T follicular helper cell (primary cell): Measurements from ENCODE around the gene SFMBT2.
"Not testable (repeated sequence)": the region's sequence is repeated elsewhere in the genome, so short reads cannot be mapped to it uniquely, and the experiment has no call there.

ENCODE experiments used
- DNase-seq: peaks from one replicate; pipeline ENCODE4 v3.0.0-alpha.2; 2020; ENCODE audit warnings: low read depth

The SFMBT2 gene

DNA sequence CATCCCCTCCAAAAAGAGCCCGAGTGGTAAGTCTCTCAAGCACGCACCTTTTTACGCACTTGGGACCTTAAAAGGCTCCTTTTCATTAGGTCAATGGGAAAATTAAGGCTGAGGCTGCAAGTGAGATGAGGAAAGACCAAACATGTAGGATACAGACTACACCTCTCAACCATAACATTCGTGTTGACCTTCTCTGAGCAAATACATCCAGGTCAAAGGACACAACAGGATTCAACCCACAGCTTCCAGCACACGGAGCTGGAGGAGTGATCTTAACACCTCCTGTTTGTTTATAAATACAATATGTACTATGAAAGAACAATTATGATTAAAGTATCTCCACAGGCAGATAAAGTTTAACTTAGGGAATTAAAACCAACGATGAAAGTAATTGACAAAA lies 9.7 kb downstream of the SFMBT2 start:
- no peak for DNase-seq

DNA sequence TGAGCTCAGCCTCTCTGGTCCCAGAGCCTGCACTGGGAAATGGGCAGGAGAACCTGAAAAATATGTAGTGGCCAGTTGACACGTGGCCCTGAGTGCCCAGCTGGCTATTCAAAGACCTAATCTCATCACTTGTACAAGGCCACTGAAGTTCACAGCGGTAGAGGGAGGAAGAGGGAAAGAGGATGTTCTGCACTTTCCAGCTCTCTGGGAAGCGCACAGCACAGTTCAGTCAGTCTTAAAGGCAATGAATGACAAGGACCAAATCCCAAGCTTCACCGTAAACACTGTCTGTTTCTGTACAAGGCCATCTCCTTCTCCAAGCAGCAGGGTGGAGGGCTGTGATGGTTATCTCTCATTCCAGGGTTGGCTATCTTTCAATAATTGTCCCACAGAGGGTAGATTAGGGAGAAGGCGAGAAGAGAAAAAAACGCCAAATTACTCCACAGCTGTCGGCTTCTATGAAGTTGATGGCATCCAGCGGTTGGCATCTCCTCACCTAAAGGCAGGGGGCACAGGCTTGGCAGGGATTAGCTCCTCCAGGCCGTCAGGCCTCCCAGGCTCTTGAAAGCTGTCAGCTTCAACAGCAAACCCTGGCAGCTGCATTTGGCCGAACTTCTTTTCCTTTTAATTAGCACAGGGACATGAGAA lies 10.6 kb downstream of the SFMBT2 start:
- DNase-seq = no peak

DNA sequence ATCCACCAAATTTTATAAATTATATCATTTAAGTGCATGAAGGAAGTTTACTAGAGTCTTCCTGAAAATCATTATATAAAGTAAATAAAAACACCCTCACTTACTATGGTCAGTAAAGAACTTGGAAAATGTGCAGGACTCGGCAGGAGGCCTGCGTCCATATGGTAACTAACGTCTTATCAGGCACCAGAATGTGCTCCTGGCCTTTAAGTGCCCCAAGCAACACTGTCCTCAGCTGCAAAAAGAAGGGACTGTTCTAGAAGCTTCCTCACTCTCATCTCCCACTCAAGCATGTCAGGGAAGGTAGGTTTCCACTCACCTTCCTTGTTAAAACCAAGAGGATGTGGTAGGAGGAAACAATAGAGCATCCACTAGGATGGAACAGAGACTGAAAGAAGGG lies 11.3 kb downstream of the SFMBT2 start:
- DNase-seq = no peak

DNA sequence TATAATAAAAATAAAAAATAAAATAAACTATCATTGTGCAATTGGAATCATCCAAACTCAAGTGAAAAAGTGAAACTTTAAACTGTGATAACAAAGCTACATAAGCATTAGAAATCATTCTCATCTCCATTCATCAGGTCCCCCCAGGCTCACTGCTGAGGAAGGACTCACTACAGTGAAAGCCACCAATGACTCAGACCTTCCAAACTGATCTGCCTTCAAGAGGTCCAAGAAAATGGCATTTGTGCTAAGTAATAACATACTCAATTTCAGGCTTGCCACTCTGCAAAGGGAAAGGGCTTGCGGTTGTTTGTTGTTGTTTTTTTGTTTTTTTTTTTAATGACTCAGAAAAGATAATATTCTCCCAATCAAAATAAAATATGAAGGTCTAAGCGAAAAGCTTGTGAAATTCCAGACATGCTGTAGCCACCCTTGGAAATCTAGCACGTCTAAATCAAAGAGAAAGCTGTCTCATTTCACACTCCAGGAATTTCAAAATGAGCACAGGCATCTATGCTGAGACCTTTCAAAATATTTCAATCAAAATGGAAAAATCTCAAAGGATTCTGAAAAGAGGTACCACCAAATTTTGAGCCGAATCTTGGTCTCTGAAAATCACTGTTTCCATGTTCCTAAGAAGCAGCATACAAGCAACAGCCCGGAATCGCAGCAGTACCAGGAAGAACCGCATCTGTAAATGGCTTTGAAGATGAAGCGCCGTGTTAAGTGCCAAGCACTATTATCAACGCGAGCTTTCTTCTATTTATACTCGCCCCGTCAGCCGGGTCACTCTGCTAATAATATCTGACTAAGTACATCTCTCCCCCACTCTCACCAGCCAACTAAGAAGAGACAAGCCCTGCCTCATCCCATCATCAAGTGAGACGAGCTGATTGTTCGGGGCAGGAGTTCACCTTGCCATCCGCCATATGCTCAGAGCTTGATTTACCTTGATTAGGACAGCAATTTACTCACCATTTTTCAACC lies 13.5 kb downstream of the SFMBT2 start:
- no peak for DNase-seq

DNA sequence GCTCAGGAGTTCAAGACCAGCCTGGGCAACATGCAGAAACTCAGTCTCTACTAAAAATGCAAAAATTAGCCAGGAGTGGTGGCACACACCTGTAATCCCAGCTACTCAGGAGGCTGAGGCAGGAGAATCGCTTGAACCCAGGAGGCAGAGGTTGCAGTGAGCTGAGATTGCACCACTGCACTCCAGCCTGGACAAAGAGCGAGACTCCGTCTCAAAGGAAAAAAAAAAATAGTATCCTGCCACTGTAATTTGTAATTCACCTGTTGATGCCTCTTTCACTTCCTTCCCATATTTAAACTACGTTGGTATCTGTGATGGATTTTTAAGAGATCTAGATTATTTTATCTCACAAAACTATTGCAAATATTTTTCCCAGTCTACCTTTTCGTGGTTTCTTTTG lies 18.5 kb downstream of the SFMBT2 start:
- not testable (repeated sequence) for DNase-seq

DNA sequence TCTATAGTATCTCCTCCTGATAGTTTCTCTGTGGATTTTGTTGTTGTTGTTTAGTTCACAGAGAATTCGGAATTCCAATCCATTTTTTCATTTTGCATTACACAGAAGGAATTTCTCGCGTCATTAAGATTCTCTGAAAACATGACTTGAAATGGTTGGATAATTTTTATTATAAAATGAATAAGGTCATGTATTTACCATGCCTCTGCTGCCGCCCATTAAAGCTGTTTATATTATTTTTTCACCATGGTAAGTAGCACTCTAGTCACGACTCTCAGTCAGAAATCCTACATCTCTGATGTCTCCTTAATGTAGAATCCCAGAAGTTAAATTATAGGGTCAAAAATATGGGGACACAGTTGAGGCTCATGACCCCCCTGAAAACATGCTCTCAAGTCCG lies 19.1 kb downstream of the SFMBT2 start:
- no peak for DNase-seq

DNA sequence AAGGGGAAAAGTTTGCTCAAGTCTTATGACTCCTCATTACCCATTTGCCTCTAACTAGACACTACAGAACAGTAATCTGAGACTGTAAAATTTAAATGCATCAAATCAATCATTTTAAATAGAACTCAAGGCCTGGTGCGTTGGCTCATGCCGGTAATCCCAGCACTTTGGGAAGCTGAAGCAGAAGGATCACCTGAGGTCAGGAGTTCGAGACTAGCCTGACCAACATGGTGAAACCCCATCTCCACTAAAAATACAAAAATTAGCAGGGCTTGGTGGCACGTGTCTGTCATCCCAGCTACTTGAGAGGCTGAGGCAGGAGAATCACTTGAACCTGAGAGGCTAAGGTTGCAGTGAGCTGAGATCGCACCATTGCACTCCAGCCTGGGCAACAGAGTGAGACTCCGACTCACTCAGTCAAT lies 20.1 kb downstream of the SFMBT2 start:
- not testable (repeated sequence) for DNase-seq

DNA sequence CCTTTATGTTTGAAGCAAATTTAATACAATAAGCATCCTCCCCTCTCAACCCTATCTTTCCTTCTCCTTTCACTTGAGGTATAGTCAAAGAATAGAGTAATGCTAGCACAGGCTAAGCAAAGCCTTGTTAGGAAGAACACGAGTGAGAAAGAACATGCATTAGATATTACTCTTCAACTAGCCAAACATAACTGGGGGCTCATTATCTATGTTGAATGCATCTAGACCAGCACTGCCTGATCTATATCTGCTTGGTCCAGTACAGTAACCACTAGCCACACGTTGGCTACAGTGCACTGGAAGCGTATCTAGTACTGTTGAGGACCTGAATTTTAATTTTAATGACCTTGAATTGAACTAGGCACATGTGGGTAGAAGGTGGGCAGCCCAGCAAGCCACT lies 21.0 kb downstream of the SFMBT2 start:
- no peak for DNase-seq

DNA sequence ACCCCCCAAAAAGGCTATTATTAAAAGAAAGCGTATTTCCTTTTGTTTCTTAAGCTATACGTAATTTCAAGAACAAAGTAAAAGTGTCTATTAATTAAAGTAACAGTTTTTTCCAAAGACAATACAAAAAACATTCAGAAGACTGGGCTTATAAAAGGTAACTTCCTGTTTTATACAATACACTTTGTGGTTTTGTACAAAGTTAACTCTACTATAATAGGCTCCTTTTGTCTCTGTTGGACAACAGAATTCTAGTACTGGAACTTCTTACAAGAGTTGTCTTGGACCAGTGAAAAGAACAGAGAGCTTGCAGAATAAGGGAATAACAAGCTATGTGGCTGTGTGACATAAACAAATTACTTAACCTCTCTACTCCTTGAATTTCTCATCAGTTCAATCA lies 21.5 kb downstream of the SFMBT2 start:
- no peak for DNase-seq

DNA sequence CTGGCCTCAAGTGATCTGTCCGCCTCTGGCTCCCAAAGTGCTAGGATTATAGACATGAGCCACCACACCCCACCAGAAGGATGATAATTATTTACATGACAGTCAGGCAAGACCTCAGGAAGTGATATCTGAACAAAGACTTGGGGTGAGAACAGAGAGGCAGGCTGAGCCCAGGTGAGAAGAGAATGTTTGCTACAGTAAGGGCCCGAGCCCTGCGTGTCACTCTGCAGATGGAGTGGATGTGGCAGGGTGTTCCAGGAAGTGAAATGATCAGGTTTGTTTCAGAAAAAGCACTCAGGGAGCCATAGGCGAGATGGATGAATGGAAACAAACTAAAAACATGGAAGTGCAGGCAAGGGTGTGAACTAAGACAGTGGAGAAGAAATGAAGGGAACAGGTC lies 22.2 kb downstream of the SFMBT2 start:
- no peak for DNase-seq

DNA sequence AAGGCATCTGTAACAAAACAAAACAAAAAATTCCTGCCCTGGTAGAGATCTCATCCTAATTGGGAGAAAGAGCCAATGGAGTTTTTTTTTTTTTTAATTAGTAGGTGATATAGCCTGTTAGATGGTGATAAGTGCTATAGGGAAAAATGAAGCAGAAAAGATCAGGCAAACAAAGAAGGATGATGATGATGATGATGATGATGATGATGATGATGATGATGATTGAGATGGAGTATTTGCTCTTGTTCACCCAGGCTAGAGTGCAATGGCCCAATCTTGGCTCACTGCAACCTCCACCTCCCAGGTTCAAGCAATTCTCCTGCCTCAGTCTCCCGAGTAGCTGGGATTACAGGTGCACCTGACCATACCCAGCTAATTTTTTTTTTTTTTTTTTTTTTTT lies 22.7 kb downstream of the SFMBT2 start:
- not testable (repeated sequence) for DNase-seq

DNA sequence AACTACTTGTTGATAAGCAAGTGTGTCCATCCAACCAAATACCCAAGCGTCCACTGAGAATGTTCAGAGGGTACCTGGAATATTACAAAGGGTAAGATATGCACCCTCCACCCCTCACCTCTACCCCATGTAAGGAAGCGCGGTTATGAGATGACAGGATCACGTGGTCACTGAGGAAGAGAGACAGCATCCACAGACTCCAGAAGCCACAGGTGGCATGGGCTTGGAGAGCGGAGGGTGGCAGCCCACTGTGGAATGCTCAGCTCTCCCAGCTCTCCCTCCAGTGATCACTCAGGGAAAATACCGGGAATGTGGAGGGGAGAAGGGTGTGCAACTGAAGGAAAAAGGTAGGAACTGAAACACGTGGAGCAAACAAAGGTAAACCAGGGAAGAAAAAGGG lies 25.7 kb downstream of the SFMBT2 start:
- no peak for DNase-seq

DNA sequence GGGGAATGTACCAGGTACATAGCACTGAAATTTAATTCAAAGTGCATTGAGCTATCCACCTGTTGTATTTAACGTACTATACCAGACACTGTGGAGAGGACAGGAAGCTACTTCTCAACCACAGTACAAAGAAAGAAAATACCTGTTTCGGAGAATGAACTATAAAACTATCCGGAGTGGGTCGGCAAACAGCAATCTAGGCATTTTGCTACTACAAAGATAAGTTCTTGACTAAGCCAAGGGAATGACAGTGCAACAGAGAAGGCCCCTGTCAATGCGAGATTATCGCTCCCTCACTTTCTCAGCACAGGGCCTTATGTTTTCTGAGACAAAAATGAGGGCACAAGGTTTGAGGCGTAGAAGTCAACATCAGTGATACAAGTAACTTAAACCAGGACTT lies 27.4 kb downstream of the SFMBT2 start:
- no peak for DNase-seq

DNA sequence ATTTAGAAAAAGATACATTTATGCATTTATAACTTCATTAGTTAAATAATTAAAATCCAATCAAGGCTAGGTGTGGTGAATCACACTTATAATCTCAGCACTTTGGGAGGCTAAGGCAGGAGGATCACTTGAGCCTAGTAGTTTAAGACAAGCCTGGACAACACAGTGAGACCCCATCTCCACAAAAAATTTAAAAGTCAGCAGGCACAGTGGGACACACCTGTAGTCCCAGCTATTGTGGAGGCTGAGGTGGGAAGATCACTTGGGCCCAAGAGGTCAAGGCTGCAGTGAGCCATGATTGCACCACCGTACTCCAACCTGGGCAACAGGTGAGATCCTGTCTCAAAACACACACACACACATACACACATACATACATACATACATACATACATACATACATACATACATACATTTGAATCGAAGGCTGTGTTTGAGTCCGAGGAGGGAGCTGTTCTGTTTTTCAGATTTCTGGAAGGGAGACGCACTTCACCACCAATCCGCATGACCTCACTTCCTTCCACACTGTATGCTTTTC lies 30.1 kb downstream of the SFMBT2 start:
- no peak for DNase-seq

DNA sequence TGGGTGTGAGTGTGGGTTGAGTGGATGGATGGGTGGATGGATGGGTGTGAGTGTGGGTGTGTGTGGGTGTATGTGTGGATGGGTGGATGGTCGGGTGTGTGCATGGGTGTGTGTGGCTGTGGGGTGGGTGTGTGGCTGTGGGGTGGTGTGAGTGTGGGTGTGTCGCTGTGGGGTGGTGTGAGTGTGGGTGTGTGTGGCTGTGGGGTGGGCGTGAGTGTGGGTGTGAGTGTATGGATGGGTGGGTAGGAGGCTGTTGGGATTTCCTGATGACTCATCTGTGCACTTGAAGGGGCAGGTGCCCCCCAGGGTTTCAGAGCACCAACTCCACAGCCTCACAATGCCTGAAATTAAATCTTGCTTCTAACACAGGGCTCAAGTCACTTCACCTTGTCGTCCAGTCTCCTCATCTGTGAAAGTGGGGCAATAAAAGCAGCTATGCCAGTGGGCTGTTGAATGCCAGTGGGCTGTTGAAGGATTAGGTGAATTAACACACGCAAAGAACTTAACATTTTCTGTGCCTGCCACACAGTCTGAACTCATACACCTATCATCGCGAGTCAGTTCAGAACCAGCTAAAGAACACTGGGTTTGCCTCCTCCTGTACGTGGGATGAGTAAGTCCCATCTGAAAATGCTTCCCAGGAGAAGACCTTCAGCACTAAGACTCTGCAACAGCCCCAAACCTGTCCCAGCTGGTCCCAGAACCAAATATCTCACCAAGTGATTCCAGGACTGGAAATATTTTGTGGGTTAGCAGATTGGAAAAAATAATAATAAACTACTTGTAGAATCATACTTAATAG lies 32.0 kb downstream of the SFMBT2 start:
- no peak for DNase-seq

DNA sequence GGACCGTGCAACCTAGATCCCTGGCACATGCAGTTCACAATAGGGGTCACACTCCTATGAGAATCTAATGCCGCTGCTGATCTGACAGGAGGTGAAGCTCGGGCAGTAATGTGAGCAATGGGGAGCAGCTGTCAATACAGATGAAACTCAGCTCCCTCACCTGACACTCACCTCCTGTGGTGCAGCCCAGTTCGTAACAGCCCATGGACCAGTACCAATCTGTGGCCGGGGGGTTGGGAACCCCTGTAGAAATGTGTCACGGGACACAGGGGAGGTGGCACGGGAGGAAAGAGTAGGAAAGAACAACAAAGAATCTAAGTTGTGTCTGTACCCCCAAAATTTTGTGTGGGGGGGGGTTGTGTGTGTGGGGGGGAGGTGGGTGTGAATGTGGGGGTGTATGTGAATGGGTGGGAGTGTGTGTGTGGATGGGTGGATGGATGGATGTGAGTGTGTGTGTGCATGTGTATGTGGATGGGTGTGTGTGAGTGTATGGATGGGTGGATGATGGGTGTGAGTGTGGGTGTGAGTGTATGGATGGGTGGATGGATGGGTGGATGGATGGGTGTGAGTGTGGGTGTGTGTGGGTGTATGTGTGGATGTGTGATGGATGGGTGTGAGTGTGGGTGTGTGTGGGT lies 33.1 kb downstream of the SFMBT2 start:
- no peak for DNase-seq

DNA sequence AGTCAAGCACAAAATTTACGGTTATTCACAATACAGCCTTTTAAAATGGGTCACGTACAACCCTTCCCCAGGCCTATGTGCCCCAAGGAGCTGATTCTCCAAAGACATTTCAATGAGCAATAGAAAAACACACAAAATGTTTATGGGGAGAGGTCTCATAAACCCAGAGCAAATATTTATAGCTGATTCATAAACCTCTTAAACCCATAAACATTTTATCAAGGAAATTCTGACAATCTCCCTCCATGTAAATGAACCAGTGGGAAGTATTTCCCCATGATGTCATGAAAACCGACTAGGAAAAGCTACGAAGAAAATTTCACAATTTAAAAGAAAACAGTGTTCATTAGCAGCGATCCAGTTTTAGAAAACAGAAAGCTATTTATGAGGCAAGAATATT lies 36.0 kb downstream of the SFMBT2 start:
- no peak for DNase-seq

DNA sequence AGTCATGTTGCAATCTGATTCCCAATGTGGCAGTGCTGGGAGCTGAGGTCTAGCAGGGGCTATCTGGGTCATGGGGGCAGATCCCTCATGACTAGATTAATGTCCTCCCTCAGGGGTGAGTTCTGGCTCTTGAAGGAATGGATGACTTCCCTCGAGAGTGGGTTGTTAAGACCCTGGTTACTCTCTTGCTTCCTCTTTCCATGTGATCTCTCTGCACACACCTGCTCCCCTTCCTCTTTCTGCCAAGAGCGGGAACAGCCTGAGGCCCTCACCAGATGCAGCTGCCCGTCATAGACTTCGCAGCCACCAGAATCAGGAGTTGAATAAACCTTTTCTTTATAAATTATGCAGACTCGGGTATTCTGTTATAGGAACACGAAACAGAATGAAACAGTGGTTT lies 37.8 kb downstream of the SFMBT2 start:
- DNase-seq = no peak

DNA sequence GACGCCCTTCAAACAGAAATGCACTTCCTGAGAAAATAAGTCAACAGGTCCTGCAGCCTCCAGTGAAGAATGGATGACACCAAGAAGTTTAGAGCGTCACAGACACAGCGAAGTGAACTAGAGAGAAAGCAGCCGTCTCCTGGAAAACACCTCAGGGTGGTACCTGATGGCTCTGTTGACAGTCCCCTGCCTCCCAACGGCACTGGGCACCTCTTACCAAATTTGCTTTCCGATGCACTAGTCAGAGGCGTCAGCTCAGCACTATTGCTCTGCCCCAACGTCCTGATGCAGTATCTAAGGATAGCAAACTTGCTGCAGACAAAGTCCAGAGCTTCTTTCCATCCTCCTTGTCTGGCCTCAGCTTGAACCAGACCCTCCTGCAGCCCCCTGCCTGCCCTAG lies 38.3 kb downstream of the SFMBT2 start:
- no peak for DNase-seq

DNA sequence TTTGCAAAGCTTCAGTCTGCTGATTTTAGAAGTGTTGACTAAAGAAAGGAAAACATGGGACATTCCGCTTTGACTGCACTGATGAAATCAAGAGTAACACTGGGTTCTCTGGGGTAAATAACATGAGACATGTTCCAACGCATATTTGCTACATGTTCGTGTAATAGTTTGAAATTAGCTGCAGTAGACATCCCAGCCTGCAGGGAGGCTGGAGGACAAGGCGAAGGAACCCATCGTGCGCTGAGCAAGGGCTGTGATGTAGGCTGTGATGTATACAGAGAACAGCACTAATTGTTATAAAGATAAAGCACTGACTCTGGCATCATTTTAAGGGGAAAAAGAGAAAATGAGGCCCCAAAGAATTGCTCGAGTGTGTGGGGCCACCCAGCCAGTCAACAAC lies 40.3 kb downstream of the SFMBT2 start:
- DNase-seq = no peak

DNA sequence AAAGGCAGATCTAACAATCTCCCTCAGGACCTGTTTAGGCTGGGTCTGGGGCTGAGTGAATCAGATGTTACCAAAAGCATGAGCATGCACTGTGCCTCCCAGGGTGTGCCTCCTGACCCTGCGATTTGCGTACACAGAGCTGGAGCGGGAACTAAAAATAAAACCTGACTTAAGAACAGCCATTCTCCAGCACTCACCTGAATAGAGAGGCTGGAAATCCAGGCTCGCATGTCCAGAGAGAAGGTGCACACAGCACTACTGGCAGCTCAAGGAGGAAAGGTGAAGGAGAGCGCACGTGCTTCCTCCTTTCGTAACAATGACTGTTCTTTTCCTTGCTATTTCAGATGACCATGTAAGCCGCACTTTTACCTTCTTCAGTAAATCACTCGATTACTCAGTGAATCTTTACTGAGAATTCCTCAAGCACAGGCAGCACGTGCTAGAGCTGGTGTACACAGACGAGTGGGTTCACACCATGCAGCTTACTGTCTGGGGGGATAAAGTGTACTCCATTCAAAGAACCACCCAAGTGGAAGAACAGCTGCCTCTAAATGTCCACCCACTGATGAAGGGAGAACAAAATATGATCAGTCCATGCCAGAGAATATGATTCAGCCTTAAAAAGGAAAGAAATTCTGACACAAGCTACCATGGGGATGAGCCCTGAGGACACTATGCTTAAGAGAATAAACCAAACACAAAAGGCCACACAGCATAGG lies 45.6 kb downstream of the SFMBT2 start:
- no peak for DNase-seq
